GM18526 (cell line): ENCODE data around the gene GUCA2B.

Experiments used
- POLR2A ChIP-seq: IDR thresholded peaks from 3 replicates; pipeline ENCODE4 v1.6.1; 2011; ENCODE audit not compliant: insufficient read length; ENCODE audit errors: extremely low read depth

Gene GUCA2B

GRCh38 chr1:42186152-42186551, 32.9 kb downstream of the GUCA2B start:
- TF ChIP-seq POLR2A: no peak

GRCh38 chr1:42189931-42190853, 37.0 kb downstream of the GUCA2B start:
- no peak for TF ChIP-seq POLR2A

- no peak for TF ChIP-seq POLR2A
These were observed 38.1 kb downstream of the GUCA2B start for GRCh38 chr1:42191319-42191718.

GRCh38 chr1:42192106-42192505, 38.9 kb downstream of the GUCA2B start:
- no peak for TF ChIP-seq POLR2A

GRCh38 chr1:42195841-42196240, 42.6 kb downstream of the GUCA2B start:
- no peak for TF ChIP-seq POLR2A

- no peak for TF ChIP-seq POLR2A
These were observed 45.0 kb downstream of the GUCA2B start for GRCh38 chr1:42198251-42198650.

GRCh38 chr1:42201986-42202385, 48.8 kb downstream of the GUCA2B start:
- no peak for TF ChIP-seq POLR2A
